HUES48 (cell line): ENCODE results near the gene GRIK4.

Source experiments
- H3K27ac ChIP-seq: one replicate; pipeline ENCODE4 v1.7.0; 2013; ENCODE audit warnings: low read depth, low read length, inconsistent platforms
- H3K27me3 ChIP-seq: 2 replicates; pipeline ENCODE4 v1.6.1; 2013; ENCODE audit warnings: mild to moderate bottlenecking, low read length; ENCODE audit not compliant: control insufficient read depth, insufficient read depth
- H3K36me3 ChIP-seq: 2 replicates; pipeline ENCODE4 v1.6.1; 2013; ENCODE audit warnings: low read length; ENCODE audit not compliant: control insufficient read depth, insufficient read depth
- H3K4me1 ChIP-seq: 2 replicates; pipeline ENCODE4 v1.6.1; 2013; ENCODE audit warnings: mild to moderate bottlenecking, low read length; ENCODE audit not compliant: control insufficient read depth, insufficient read depth
- H3K4me3 ChIP-seq: 2 replicates; pipeline ENCODE4 v1.5.1; 2013; ENCODE audit warnings: mild to moderate bottlenecking, low read depth, low read length
- H3K9ac ChIP-seq: 2 replicates; pipeline ENCODE4 v1.6.1; 2013; ENCODE audit warnings: mild to moderate bottlenecking, low read depth, low read length, moderate library complexity
- H3K9me3 ChIP-seq: 2 replicates; pipeline ENCODE4 v1.6.1; 2013; ENCODE audit warnings: low read length; ENCODE audit not compliant: control insufficient read depth, insufficient read depth

GRIK4 gene

DNA sequence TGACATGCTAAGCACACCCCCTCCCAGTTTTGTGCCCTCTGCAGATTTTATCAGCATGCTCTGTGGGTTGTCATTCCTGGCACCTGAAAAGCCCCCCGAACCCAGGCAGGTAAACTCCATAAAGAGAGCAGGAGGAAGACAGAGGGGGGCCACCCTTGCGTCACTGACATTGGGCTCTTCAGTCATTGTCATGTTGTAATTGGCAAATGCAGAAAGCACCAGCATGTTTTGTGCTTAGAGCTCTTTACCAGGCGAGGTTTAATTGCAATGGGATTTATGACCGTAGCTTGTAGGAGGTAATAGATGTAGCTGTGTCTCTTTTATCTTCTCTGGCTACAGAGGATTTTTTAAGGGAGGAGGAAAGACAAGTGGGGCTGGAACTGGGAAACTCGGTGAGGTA lies 201.7 kb downstream of the GRIK4 start:
- Histone ChIP-seq H3K27ac (no peak overlapping the region), H3K9ac (no peak overlapping the region), H3K9me3 (no peaks in the 10 kb centered on the region), H3K4me3 (no peak overlapping the region), H3K36me3 (no peaks in the 10 kb centered on the region), H3K4me1 (peaks cover 26% of the 10 kb centered on the region), H3K27me3 (no peaks in the 10 kb centered on the region)

DNA sequence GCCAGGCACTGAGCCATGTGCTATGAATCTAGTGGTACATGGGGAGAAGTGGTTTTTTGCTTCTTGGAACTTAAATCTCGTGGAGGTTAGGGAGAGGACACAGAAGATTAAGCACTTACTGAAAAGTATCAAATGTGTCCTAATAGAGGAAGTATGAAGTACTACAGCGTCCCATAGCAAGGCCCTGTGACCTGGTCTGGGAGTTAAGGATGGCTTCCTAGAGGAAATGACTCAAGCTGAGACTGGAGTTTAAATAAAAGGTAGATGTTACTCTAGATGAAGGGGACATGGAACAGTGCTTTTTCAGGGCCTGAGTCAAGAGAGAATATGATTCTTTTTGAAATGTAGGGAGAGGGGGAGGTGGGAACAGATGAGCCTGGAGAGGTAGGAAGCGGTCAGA lies 202.9 kb downstream of the GRIK4 start:
- H3K36me3 ChIP-seq: no peaks in the 10 kb centered on the region
- no peak overlapping the region for H3K4me3 ChIP-seq
- H3K27ac ChIP-seq: no peak overlapping the region
- no peaks in the 10 kb centered on the region for H3K9me3 ChIP-seq
- H3K27me3 ChIP-seq: no peaks in the 10 kb centered on the region
- peaks cover 33% of the 10 kb centered on the region for H3K4me1 ChIP-seq
- no peak overlapping the region for H3K9ac ChIP-seq

DNA sequence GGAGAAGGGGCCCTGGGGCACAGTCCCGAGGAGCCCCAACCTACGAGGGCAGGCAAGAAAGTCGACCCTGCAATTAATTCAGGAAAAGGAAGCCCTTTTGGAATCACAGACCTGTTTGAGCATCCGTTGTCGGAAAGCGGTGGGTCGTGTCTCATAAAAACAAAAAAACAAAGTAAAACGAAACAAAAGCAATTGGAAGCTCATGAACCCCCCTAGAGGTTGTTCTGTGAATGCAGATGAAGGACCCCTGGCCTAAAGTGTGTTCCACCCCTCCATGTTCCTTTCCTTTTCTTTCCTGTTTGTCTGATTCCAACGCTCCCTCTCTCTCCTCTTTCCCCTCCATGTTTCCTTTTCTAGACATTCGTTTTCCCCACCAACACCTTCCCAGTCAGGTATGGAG lies 203.7 kb downstream of the GRIK4 start:
- Histone ChIP-seq H3K27ac (no peak overlapping the region), H3K9me3 (no peaks in the 10 kb centered on the region), H3K4me1 (peaks cover 37% of the 10 kb centered on the region), H3K4me3 (no peak overlapping the region), H3K36me3 (no peaks in the 10 kb centered on the region), H3K27me3 (no peaks in the 10 kb centered on the region), H3K9ac (no peak overlapping the region)

DNA sequence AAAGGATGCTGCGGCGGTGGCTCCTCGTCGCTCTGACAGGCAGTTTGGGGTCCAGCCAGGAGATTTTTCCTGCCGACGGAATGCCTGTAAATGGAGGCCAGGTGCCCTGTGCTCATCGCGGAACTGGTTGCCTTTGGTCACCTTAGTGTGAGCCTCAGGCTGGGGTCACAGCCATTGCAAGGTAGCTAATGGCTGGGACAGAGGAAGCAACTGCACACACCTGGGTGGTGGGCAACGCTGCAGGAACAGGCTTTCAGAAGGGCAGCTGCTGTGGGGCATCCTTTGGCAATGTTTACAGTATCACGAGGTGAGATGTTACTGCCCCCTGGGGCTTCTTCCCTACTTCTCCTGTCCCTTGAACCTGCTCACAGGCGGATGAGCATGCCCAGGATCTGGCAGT lies 205.5 kb downstream of the GRIK4 start:
- Histone ChIP-seq H3K4me3 (no peak overlapping the region), H3K36me3 (no peaks in the 10 kb centered on the region), H3K27ac (no peak overlapping the region), H3K27me3 (no peaks in the 10 kb centered on the region; the same call in 1 of the 2 replicates), H3K9me3 (no peaks in the 10 kb centered on the region), H3K4me1 (peaks cover 22% of the 10 kb centered on the region), H3K9ac (no peak overlapping the region)

DNA sequence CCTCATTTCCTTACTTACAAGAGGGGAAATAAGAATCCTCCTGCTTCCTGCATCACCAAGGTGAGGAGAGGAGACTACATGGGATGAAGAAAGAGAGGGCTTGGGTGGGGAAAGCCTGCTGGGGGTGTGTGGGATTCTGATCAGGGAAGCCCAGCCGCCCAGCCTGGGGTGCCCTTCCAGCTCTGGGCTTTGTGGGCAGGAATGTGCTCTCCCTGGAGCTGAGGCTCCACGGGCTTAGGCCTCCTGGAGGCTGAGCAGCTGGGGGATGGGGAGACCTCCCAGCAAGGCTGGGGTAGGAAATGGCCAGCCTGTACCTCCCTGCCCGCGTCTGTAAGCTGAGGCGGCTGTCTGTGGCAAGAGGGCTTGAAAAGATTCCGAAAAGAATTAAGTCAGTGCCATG lies 206.1 kb downstream of the GRIK4 start:
- Histone ChIP-seq H3K4me1 (peaks cover 23% of the 10 kb centered on the region), H3K27ac (no peak overlapping the region), H3K27me3 (no peaks in the 10 kb centered on the region; the same call in 1 of the 2 replicates), H3K9ac (no peak overlapping the region), H3K4me3 (no peak overlapping the region), H3K9me3 (no peaks in the 10 kb centered on the region), H3K36me3 (no peaks in the 10 kb centered on the region)

DNA sequence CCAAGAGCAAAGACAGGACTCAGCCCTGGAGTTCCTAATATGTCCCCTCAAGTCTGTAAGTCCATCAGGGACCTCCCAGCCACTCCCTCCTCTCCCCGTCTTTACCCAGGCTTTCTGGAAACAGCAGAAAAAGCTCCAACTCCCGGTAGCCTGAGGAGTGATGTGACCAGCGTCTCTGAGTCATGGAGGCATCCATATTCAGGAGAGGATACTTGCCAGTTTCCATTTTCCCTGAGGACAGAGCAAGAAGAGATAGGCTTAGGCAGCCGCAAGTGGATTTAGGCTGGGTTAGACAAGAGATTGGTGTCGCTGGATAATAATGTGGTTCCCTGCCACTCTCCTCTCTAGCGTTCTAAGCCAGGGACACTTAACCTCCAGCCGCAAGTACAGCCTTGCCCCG lies 206.6 kb downstream of the GRIK4 start:
- H3K27me3 ChIP-seq: no peaks in the 10 kb centered on the region; the same call in 1 of the 2 replicates

DNA sequence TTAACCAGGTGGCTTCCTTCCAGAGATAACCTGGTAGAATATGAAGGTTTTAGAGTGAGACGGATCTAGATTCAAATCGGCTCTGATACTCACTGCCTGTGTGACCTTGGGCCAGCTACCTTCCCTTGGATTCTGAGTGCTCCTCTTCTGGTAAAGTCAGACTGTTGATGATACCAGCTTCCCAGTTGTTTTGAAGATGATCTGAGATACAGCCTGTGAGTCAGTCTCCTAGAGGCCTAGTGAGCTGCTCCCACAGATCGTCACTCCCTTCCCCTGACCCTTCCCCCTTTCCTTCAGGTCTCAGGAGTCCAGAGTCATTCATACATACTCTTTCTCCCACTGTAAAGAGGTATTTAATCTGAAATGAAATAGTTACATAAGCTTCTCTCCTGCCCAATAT lies 207.8 kb downstream of the GRIK4 start:
- Histone ChIP-seq H3K27ac (no peak overlapping the region), H3K27me3 (no peaks in the 10 kb centered on the region; the same call in 1 of the 2 replicates), H3K4me3 (no peak overlapping the region), H3K4me1 (peaks cover 28% of the 10 kb centered on the region), H3K9me3 (no peaks in the 10 kb centered on the region), H3K9ac (no peak overlapping the region), H3K36me3 (no peaks in the 10 kb centered on the region)

More for the DNA sequence above, 206.6 kb downstream of the GRIK4 start:
- no peak overlapping the region for H3K9ac ChIP-seq
- H3K36me3 ChIP-seq: no peaks in the 10 kb centered on the region
- H3K4me3 ChIP-seq: no peak overlapping the region
- no peaks in the 10 kb centered on the region for H3K9me3 ChIP-seq
- no peak overlapping the region for H3K27ac ChIP-seq
- peaks cover 28% of the 10 kb centered on the region for H3K4me1 ChIP-seq

DNA sequence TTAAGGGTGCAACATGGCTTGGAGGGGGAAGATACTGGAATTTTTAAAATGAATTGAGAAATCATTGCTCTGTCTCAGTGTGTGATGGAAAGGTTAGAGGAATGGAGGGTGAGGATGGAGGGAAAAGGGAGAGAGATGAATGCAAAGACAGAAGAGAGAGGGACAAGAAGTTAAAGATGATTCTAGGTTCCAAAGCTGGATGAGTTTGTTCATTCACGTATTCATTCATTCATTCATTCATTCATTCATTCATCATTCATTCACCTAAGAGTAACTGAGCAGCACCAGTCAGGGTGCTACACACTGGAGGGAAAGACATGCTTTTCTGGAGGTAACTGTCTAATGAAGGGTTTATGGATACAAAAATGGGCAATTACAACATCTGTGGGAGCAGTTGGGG lies 209.2 kb downstream of the GRIK4 start:
- H3K4me3 ChIP-seq: no peak overlapping the region
- H3K27ac ChIP-seq: no peak overlapping the region
- no peaks in the 10 kb centered on the region for H3K36me3 ChIP-seq
- H3K4me1 ChIP-seq: peaks cover 22% of the 10 kb centered on the region
- H3K9ac ChIP-seq: no peak overlapping the region
- H3K27me3 ChIP-seq: no peaks in the 10 kb centered on the region; the same call in 1 of the 2 replicates
- no peaks in the 10 kb centered on the region for H3K9me3 ChIP-seq

DNA sequence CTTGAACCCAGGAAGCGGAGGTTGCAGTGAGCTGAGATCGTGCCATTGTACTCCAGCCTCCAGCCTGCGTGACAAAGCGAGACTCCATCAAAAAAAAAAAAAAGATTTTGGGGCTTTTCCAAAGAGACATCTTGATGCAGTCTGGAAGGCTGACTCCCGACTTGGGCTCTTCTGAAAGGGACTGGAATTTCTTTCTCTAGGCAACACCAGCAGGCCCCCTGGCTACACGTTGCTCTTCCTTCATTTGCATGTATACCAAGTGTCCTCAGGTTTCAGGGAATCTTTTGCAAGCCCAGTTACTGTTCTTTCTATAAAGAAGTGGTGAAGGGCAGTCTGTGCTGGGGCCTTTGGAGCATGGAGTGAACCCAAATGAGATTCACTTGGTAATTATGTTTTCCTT lies 211.0 kb downstream of the GRIK4 start:
- no peak overlapping the region for H3K9ac ChIP-seq
- no peaks in the 10 kb centered on the region; the same call in 1 of the 2 replicates for H3K27me3 ChIP-seq

DNA sequence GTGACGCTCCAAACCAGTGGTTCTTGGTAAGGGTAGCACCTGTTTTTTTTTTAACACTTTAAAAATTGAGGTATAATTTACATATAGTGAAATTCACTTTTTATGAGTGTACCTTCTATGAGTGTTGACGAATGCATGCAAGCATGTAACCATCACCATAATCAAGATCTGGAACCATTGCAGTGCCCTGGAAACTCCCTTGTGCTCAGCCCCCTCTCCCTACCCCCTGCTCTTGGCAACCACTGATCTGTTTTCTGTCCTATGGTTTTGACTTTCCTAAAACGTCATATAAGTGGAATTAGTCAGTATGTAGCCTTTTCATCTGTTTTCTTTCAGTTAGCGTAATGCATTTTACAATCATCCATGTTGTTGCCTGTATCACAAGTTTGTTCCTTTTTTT lies 212.2 kb downstream of the GRIK4 start:
- Histone ChIP-seq H3K27ac (no peak overlapping the region), H3K9me3 (peaks cover 13% of the 10 kb centered on the region; the same call in 1 of the 2 replicates), H3K27me3 (no peaks in the 10 kb centered on the region; the same call in 1 of the 2 replicates), H3K9ac (no peak overlapping the region), H3K4me3 (no peak overlapping the region), H3K36me3 (no peaks in the 10 kb centered on the region), H3K4me1 (peaks cover 16% of the 10 kb centered on the region)

More for the DNA sequence above, 211.0 kb downstream of the GRIK4 start:
- no peak overlapping the region for H3K27ac ChIP-seq
- peaks cover 22% of the 10 kb centered on the region for H3K4me1 ChIP-seq
- H3K36me3 ChIP-seq: no peaks in the 10 kb centered on the region
- H3K9me3 ChIP-seq: peaks cover 6% of the 10 kb centered on the region; the same call in 1 of the 2 replicates
- no peak overlapping the region for H3K4me3 ChIP-seq

DNA sequence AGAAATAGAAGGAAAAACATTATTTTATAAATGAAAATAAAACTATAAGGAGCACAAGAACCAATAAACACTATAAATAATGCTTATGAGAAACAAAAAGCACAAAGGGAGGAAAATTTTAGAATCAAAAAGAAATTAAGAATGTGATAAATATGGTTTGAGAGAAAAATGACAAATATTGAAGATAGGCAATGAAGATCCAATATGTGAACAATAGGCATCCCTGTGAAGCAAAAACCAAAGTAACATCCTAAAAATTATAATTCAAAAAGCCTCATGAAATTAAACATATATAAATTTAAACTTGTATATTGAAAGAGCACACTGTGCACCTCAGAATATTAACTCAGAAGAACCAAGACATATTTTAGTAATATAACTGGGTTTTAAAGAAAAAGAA lies 216.2 kb downstream of the GRIK4 start:
- Histone ChIP-seq H3K9me3 (peaks cover 13% of the 10 kb centered on the region; the same call in 1 of the 2 replicates), H3K9ac (no peak overlapping the region), H3K27me3 (no peaks in the 10 kb centered on the region)

DNA sequence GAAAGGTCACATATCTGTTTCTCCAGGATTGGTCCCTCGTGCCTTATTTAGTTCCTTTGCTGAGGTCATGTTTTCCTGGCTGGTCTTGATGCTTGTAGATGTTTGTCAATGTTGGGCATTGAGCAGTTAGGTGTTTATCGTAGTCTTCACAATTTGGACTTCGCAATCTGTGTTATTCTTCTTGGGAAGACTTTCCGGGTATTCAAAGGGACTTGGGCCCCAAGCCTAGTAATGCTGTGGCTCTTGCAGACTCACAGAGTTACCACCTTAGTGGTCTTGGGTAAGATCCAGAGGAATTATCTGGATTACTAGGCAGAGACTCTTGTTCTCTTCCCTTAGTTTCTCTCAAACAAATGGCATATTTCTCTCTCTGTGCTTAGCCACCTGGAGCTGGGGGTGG lies 223.5 kb downstream of the GRIK4 start:
- H3K4me3 ChIP-seq: no peak overlapping the region
- H3K36me3 ChIP-seq: no peaks in the 10 kb centered on the region
- H3K4me1 ChIP-seq: no peaks in the 10 kb centered on the region
- no peak overlapping the region for H3K9ac ChIP-seq
- H3K27me3 ChIP-seq: no peaks in the 10 kb centered on the region
- no peak overlapping the region for H3K27ac ChIP-seq
- H3K9me3 ChIP-seq: no peaks in the 10 kb centered on the region

More for the DNA sequence above, 216.2 kb downstream of the GRIK4 start:
- Histone ChIP-seq H3K36me3 (no peaks in the 10 kb centered on the region), H3K27ac (no peak overlapping the region), H3K4me1 (peaks cover 3% of the 10 kb centered on the region), H3K4me3 (no peak overlapping the region)
